Measurements from ENCODE around the gene UBA1. TPM values are rescaled to one million over a fixed set of nuclear protein-coding genes. Genes with fewer than 3 reads are reported as not detected.
A peak's percentile ranks its signal among the peaks of the same experiment; 100 is the strongest.

Gene UBA1
- total and polyA plus RNA-seq, 2 of the 13 experiments (the other 11 are each of a cell fraction or from before 2014, with no cell fraction given): 93.3 to 129 TPM

DNA sequence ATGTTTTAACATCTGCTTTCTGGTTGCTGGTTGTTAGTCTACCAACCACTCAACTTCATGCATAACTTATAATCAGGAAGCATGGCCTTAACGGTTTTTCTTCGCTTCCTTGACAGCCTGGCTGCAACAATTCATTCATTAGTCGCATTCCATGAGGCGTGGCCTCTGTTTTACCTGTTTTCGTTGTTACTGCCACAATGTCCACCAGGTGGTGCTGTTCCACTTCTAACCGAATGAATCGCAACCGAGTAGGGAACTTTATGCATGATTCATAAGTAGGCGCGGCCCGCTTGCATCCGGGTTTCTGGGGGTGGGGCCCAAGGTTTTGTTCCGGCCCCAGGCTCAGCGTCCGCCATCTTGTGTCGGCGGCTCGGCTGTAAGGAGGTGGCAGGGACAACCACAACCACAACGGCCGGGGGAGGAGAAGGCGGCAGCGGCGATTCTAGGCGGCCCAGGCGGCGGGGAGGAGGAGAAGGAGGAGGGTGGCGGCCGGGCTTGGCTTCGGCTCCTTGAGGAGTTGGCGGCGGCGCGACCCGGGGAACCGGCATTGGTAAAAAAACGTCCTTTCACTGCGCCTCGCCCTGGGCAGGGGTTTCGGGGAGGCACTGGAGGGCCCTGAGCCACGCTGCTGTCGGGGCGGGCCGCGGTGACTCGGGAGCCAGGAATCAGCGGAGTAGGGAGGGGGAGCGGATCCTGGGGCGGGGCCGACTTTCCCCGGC lies at the start of gene UBA1 (continued):
- TF ChIP-seq, protein P1, sequence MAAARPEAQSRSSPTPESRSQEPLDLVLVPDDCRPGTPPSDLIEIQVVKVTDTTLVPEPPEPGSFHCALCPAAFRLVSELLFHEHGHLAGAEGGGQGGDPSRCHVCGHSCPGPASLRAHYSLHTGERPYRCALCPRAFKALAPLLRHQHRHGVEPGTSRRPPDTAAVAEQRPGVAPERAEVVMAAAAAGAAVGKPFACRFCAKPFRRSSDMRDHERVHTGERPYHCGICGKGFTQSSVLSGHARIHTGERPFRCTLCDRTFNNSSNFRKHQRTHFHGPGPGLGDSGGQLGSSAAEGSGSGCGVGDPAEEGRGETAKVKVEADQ (CRISPR knock-in tag; IDR thresholded peaks at IDR 0.05; ENCODE audit: borderline replicate concordance): no peak
- no peak for TF ChIP-seq CREB1 (IDR thresholded peaks at IDR 0.05)
- TF ChIP-seq CREB1 (CRISPR knock-in tag; IDR thresholded peaks at IDR 0.05): 0 out of 2 replicates have a peak, but pooled peaks have one; percentile 21
- TF ChIP-seq, protein P2, sequence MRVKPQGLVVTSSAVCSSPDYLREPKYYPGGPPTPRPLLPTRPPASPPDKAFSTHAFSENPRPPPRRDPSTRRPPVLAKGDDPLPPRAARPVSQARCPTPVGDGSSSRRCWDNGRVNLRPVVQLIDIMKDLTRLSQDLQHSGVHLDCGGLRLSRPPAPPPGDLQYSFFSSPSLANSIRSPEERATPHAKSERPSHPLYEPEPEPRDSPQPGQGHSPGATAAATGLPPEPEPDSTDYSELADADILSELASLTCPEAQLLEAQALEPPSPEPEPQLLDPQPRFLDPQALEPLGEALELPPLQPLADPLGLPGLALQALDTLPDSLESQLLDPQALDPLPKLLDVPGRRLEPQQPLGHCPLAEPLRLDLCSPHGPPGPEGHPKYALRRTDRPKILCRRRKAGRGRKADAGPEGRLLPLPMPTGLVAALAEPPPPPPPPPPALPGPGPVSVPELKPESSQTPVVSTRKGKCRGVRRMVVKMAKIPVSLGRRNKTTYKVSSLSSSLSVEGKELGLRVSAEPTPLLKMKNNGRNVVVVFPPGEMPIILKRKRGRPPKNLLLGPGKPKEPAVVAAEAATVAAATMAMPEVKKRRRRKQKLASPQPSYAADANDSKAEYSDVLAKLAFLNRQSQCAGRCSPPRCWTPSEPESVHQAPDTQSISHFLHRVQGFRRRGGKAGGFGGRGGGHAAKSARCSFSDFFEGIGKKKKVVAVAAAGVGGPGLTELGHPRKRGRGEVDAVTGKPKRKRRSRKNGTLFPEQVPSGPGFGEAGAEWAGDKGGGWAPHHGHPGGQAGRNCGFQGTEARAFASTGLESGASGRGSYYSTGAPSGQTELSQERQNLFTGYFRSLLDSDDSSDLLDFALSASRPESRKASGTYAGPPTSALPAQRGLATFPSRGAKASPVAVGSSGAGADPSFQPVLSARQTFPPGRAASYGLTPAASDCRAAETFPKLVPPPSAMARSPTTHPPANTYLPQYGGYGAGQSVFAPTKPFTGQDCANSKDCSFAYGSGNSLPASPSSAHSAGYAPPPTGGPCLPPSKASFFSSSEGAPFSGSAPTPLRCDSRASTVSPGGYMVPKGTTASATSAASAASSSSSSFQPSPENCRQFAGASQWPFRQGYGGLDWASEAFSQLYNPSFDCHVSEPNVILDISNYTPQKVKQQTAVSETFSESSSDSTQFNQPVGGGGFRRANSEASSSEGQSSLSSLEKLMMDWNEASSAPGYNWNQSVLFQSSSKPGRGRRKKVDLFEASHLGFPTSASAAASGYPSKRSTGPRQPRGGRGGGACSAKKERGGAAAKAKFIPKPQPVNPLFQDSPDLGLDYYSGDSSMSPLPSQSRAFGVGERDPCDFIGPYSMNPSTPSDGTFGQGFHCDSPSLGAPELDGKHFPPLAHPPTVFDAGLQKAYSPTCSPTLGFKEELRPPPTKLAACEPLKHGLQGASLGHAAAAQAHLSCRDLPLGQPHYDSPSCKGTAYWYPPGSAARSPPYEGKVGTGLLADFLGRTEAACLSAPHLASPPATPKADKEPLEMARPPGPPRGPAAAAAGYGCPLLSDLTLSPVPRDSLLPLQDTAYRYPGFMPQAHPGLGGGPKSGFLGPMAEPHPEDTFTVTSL (CRISPR knock-in tag; IDR thresholded peaks at IDR 0.05; ENCODE audit: borderline replicate concordance): no peak
- no peak for TF ChIP-seq ZSCAN25 (CRISPR knock-in tag; IDR thresholded peaks at IDR 0.05)
- no peak for TF ChIP-seq TOE1 (CRISPR knock-in tag; IDR thresholded peaks at IDR 0.05)
- TF ChIP-seq ZSCAN21 (CRISPR knock-in tag; IDR thresholded peaks at IDR 0.05; ENCODE audit: borderline replicate concordance): no peak
- no peak; the same call in 1 of the 2 replicates for TF ChIP-seq KMT2A (CRISPR knock-in tag; IDR thresholded peaks at IDR 0.05)
- no peak for TF ChIP-seq SP1 (IDR thresholded peaks at IDR 0.05)
- no peak; the same call in 1 of the 2 replicates for TF ChIP-seq SP1 (CRISPR knock-in tag; IDR thresholded peaks at IDR 0.05)
- TF ChIP-seq CHD4 (IDR thresholded peaks at IDR 0.05; ENCODE audit: borderline replicate concordance, low read length): no peak
- TF ChIP-seq, protein P3, sequence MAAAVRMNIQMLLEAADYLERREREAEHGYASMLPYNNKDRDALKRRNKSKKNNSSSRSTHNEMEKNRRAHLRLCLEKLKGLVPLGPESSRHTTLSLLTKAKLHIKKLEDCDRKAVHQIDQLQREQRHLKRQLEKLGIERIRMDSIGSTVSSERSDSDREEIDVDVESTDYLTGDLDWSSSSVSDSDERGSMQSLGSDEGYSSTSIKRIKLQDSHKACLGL (CRISPR knock-in tag; IDR thresholded peaks at IDR 0.05): no peak
- TF ChIP-seq ZNF274 (CRISPR knock-in tag; IDR thresholded peaks at IDR 0.05): no peak
- TF ChIP-seq ETV5 (CRISPR knock-in tag; IDR thresholded peaks at IDR 0.05; ENCODE audit: borderline replicate concordance): peak; percentile 10; the same call in 1 of the 2 replicates
- TF ChIP-seq, protein P4, sequence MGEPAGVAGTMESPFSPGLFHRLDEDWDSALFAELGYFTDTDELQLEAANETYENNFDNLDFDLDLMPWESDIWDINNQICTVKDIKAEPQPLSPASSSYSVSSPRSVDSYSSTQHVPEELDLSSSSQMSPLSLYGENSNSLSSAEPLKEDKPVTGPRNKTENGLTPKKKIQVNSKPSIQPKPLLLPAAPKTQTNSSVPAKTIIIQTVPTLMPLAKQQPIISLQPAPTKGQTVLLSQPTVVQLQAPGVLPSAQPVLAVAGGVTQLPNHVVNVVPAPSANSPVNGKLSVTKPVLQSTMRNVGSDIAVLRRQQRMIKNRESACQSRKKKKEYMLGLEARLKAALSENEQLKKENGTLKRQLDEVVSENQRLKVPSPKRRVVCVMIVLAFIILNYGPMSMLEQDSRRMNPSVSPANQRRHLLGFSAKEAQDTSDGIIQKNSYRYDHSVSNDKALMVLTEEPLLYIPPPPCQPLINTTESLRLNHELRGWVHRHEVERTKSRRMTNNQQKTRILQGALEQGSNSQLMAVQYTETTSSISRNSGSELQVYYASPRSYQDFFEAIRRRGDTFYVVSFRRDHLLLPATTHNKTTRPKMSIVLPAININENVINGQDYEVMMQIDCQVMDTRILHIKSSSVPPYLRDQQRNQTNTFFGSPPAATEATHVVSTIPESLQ (CRISPR knock-in tag; conservative IDR thresholded peaks at IDR 0.05): no peak
- peak; percentile 64 for TF ChIP-seq PHF8 (CRISPR knock-in tag; IDR thresholded peaks at IDR 0.05)
- TF ChIP-seq, protein P5, sequence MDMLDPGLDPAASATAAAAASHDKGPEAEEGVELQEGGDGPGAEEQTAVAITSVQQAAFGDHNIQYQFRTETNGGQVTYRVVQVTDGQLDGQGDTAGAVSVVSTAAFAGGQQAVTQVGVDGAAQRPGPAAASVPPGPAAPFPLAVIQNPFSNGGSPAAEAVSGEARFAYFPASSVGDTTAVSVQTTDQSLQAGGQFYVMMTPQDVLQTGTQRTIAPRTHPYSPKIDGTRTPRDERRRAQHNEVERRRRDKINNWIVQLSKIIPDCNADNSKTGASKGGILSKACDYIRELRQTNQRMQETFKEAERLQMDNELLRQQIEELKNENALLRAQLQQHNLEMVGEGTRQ (IDR thresholded peaks at IDR 0.05; ENCODE audit: low read depth, low read length): no peak
- TF ChIP-seq, protein P5 (CRISPR knock-in tag; IDR thresholded peaks at IDR 0.05; ENCODE audit: borderline replicate concordance): no peak
- no peak for TF ChIP-seq ZMYM3 (CRISPR knock-in tag; IDR thresholded peaks at IDR 0.05)
- TF ChIP-seq ZNF7 (CRISPR knock-in tag; IDR thresholded peaks at IDR 0.05): no peak
